Testis (tissue), 3 donors: ENCODE results near the gene TMEM198. TPM values are rescaled to one million over a fixed set of nuclear protein-coding genes. Genes with fewer than 3 reads are reported as not detected.

Source experiments
- DNase-seq: peaks from one replicate; pipeline ENCODE4 v3.0.0-alpha.2; 2019
- H3K27ac ChIP-seq, 2 donors: fragments of 200-600 bp; sonication (generic); one replicate each; pipeline ENCODE4 v1.5.1; 2019
- H3K27me3 ChIP-seq: fragments of 200-600 bp; sonication (generic); one replicate; pipeline ENCODE4 v1.5.1; 2019
- H3K36me3 ChIP-seq: fragments of 200-600 bp; sonication (generic); one replicate; pipeline ENCODE4 v1.5.1; 2017; ENCODE audit warnings: low read depth; ENCODE audit errors: missing control alignments
- H3K4me1 ChIP-seq: fragments of 200-600 bp; sonication (generic); one replicate; pipeline ENCODE4 v1.5.1; 2019
- H3K4me3 ChIP-seq, 2 donors: fragments of 200-600 bp; sonication (generic); one replicate each; pipeline ENCODE4 v1.5.1; 2017 to 2019
- H3K9me3 ChIP-seq: fragments of 200-600 bp; sonication (generic); one replicate; pipeline ENCODE4 v1.5.1; 2017
- CTCF ChIP-seq, 3 experiments: fragments of 450-650 bp in 2 of 3; fragments of 200-600 bp in 1 of 3; sonication (generic) in 1 of 3; IDR thresholded peaks; one replicate each; pipeline ENCODE4 v1.5.1; 2016 to 2019; ENCODE audit warnings: antibody characterized with exemption in 3 of 3, mild to moderate bottlenecking in 2 of 3, moderate library complexity in 1 of 3
- POLR2A ChIP-seq: fragments of 450-650 bp; IDR thresholded peaks from one replicate; pipeline ENCODE4 v1.6.1; 2017; ENCODE audit warnings: antibody characterized with exemption, mild to moderate bottlenecking, moderate library complexity
- WGBS, 2 donors: methylation state at CpG; one replicate each; pipeline ENCODE4 v1.1.5; 2018; 5-methylcytosine and 5-hydroxymethylcytosine counted together
- intact Hi-C: fragments of 100-400 bp; cut with DNase I; formaldehyde crosslinking; loops from one replicate; pipeline ENCODE4 v1.15.1; 2023; ENCODE audit warnings: low total_unique reads
- polyA plus RNA-seq: library from polyadenylated mRNA; stranded (reverse); fragments of 350-450 nt; fragmentation: Illumina TruSeq; extraction: RNeasy Lipid Tissue Mini Kit (QIAGEN cat#74804); gene quantifications from one replicate; pipeline ENCODE4 v1.2.3, GENCODE V29; 2014; ENCODE audit warnings: low read depth, low replicate concordance; ENCODE audit not compliant: insufficient read depth
- total RNA-seq, 2 donors: library from RNA; depleted of rRNA; stranded (reverse); fragments of >200 nt; gene quantifications; one replicate each; pipeline ENCODE4 v1.2.3, GENCODE V29; 2016

TMEM198 gene
- total and polyA plus RNA-seq, 3 donors from 2014 or later = 7.3 to 11.8 (median 11.3) TPM

- H3K4me3 ChIP-seq = peak overlapping the region in 1 of 2 donors; percentile 80
- intact Hi-C loops = loop anchor here (5.0 kb wide), 1 partner anchor 96 kb away; no protein-coding TSS in a partner anchor
Measured at GRCh38 chr2:219541611-219542180, 2.1 kb upstream of the TMEM198 start.

GRCh38 chr2:219542931-219543595 lies 765 bp upstream of the TMEM198 start:
- TF ChIP-seq POLR2A = no peak
- no peak for TF ChIP-seq CTCF (IDR thresholded peaks at IDR 0.05)
- H3K9me3 ChIP-seq = no peaks in the 10 kb centered on the region
- no peaks in the 10 kb centered on the region for H3K27me3 ChIP-seq
- H3K36me3 ChIP-seq = no peaks in the 10 kb centered on the region
- peak overlapping the region; percentile 80 to 86 for H3K4me3 ChIP-seq
- H3K4me1 ChIP-seq = peaks cover 30% of the 10 kb centered on the region
- peak; percentile 41 for DNase-seq
- intact Hi-C loops = loop anchor here (5.0 kb wide), 1 partner anchor 94 kb away; no protein-coding TSS in a partner anchor
- WGBS, 2 donors = 0 to 4% methylated on average over 11 to 28 of the region's 66 CpGs
- peak overlapping the region; percentile 85 to 94 for H3K27ac ChIP-seq

More at GRCh38 chr2:219541611-219542180, 2.1 kb upstream of the TMEM198 start:
- 10% methylated on average over 19 to 44 of the region's 48 CpGs for WGBS, 2 donors
- peak overlapping the region in 1 of 2 donors; percentile 85 for H3K27ac ChIP-seq
- TF ChIP-seq CTCF (IDR thresholded peaks at IDR 0.05) = peak; percentile 93 to 97 (median 95)
- TF ChIP-seq POLR2A = no peak
- peaks cover 34% of the 10 kb centered on the region for H3K4me1 ChIP-seq
- DNase-seq = peak; percentile 88
- no peaks in the 10 kb centered on the region for H3K36me3 ChIP-seq
- no peaks in the 10 kb centered on the region for H3K27me3 ChIP-seq
- no peaks in the 10 kb centered on the region for H3K9me3 ChIP-seq

GRCh38 chr2:219544567-219544966 lies 739 bp downstream of the TMEM198 start:
- 20 to 32% methylated on average over 9 of the region's 9 CpGs for WGBS, 2 donors
- DNase-seq = no peak
- no peaks in the 10 kb centered on the region for H3K27me3 ChIP-seq
- TF ChIP-seq POLR2A (no peak), CTCF (IDR thresholded peaks at IDR 0.05) (no peak)
- peak overlapping the region; percentile 85 to 94 for H3K27ac ChIP-seq
- no peaks in the 10 kb centered on the region for H3K9me3 ChIP-seq
- H3K36me3 ChIP-seq = no peaks in the 10 kb centered on the region
- H3K4me1 ChIP-seq = peaks cover 22% of the 10 kb centered on the region
- intact Hi-C loops = loop anchor here (5.0 kb wide), 1 partner anchor 93 kb away; no protein-coding TSS in a partner anchor
- H3K4me3 ChIP-seq = peak overlapping the region; percentile 80 to 86

- Histone ChIP-seq H3K36me3 (no peaks in the 10 kb centered on the region), H3K4me1 (peaks cover 22% of the 10 kb centered on the region), H3K27ac (no peak overlapping the region), H3K9me3 (no peaks in the 10 kb centered on the region), H3K27me3 (no peaks in the 10 kb centered on the region), H3K4me3 (no peak overlapping the region)
- TF ChIP-seq POLR2A = no peak
- intact Hi-C loops = no loop called here
- no peak for DNase-seq
- 67 to 75% methylated on average over 2 to 3 of the region's 3 CpGs for WGBS, 2 donors
Measured at GRCh38 chr2:219545295-219545942, 1.6 kb downstream of the TMEM198 start.

GRCh38 chr2:219545943-219546352 lies 2.1 kb downstream of the TMEM198 start:
- peaks cover 22% of the 10 kb centered on the region for H3K4me1 ChIP-seq
- intact Hi-C loops = no loop called here
- TF ChIP-seq POLR2A (no peak), CTCF (IDR thresholded peaks at IDR 0.05) (no peak)
- 65 to 74% methylated on average over 3 to 4 of the region's 4 CpGs for WGBS, 2 donors
- H3K9me3 ChIP-seq = no peaks in the 10 kb centered on the region
- no peak overlapping the region for H3K27ac ChIP-seq
- no peak for DNase-seq
- no peaks in the 10 kb centered on the region for H3K36me3 ChIP-seq
- H3K27me3 ChIP-seq = no peaks in the 10 kb centered on the region
- H3K4me3 ChIP-seq = no peak overlapping the region
